ENCODE measurements around the gene TXNRD1.

TXNRD1 gene

GRCh38 chr12:104381731-104382480 is 166.3 kb downstream of the TXNRD1 start:
- Histone ChIP-seq H3K9me3 (ENCODE audit: control insufficient read depth, insufficient read depth, low read depth, low read length) (no peaks in the 10 kb centered on the region), H3K4me1 (ENCODE audit: control insufficient read depth, insufficient read depth, low read length) (no peaks in the 10 kb centered on the region), H3K27ac (ENCODE audit: extremely low read depth, low read depth, low read length) (no peak overlapping the region), H3K4me3 (ENCODE audit: low read depth, low read length) (no peak overlapping the region), H3K36me3 (ENCODE audit: control insufficient read depth in 2 of 2, insufficient read depth in 1 of 2, low read length in 2 of 2) (no peaks in the 10 kb centered on the region)
- ChIA-PET POLR2A (interaction anchor here (1.1 kb wide), 2 partner anchors 27 to 75 kb away, joined by 5 to 7 read pairs; partner anchors contain the start of gene CHST11), CTCF (interaction anchor here (0.6 to 3.9 kb wide), 81 partner anchors 9 to 1951 kb away, joined by 3 to 40 read pairs (median 4); partner anchors contain the start of gene CHST11)
- TF ChIP-seq ZSCAN30 (tag by site-specific recombination; IDR thresholded peaks at IDR 0.05) = peak; percentile 75; the same call in 1 of the 2 replicates
- TF ChIP-seq ZNF585B (tag by site-specific recombination; IDR thresholded peaks at IDR 0.05) = no peak
- TF ChIP-seq KLF1 (tag by site-specific recombination; IDR thresholded peaks at IDR 0.05) = no peak
- no peak for TF ChIP-seq BCL6B (tag by site-specific recombination; IDR thresholded peaks at IDR 0.05)
- peak; percentile 80 for TF ChIP-seq ZNF660 (tag by site-specific recombination; IDR thresholded peaks at IDR 0.05)
- peak; percentile 39; the same call in 1 of the 2 replicates for TF ChIP-seq ZBTB17 (tag by site-specific recombination; IDR thresholded peaks at IDR 0.05)
- no peak for TF ChIP-seq ZNF221 (tag by site-specific recombination; IDR thresholded peaks at IDR 0.05; ENCODE audit: borderline replicate concordance)
- no peak for TF ChIP-seq ZEB2 (tag by site-specific recombination; IDR thresholded peaks at IDR 0.05)
- TF ChIP-seq ZNF341 (tag by site-specific recombination; IDR thresholded peaks at IDR 0.05; ENCODE audit: low read depth) = peak; percentile 94
- TF ChIP-seq ZNF354C (tag by site-specific recombination; IDR thresholded peaks at IDR 0.05; ENCODE audit: borderline replicate concordance, low read depth) = no peak
- TF ChIP-seq OSR2 (tag by site-specific recombination; IDR thresholded peaks at IDR 0.05) = no peak
- peak; percentile 32; the same call in 1 of the 2 replicates for TF ChIP-seq ZNF335 (tag by site-specific recombination; conservative IDR thresholded peaks at IDR 0.05)
- TF ChIP-seq GLIS1 (tag by site-specific recombination; IDR thresholded peaks at IDR 0.05) = peak; percentile 62
- TF ChIP-seq TSHZ1 (tag by site-specific recombination; IDR thresholded peaks at IDR 0.05; ENCODE audit: borderline replicate concordance) = no peak
- TF ChIP-seq ZNF561 (tag by site-specific recombination; IDR thresholded peaks at IDR 0.05; ENCODE audit: borderline replicate concordance) = no peak
- TF ChIP-seq ZNF398 (tag by site-specific recombination; IDR thresholded peaks at IDR 0.05) = no peak
- TF ChIP-seq ZNF510 (tag by site-specific recombination; IDR thresholded peaks at IDR 0.05; ENCODE audit: insufficient replicate concordance) = no peak
- peak; percentile 65 for TF ChIP-seq RBAK (tag by site-specific recombination; IDR thresholded peaks at IDR 0.05)
- no peak for TF ChIP-seq ZNF16 (tag by site-specific recombination; IDR thresholded peaks at IDR 0.05; ENCODE audit: low read depth)
- TF ChIP-seq ZNF2 (tag by site-specific recombination; IDR thresholded peaks at IDR 0.05) = 0 out of 2 replicates have a peak, but pooled peaks have one; percentile 42
- TF ChIP-seq ZFP37 (tag by site-specific recombination; IDR thresholded peaks at IDR 0.05) = 0 out of 2 replicates have a peak, but pooled peaks have one; percentile 41
- no peak for TF ChIP-seq ZNF416 (tag by site-specific recombination; IDR thresholded peaks at IDR 0.05)
- peak; percentile 67 for TF ChIP-seq EGR2 (tag by site-specific recombination; IDR thresholded peaks at IDR 0.05; ENCODE audit: low read depth)
- 0 out of 2 replicates have a peak, but pooled peaks have one; percentile 26 for TF ChIP-seq ZNF600 (tag by site-specific recombination; IDR thresholded peaks at IDR 0.05)
- TF ChIP-seq ZNF184 (tag by site-specific recombination; IDR thresholded peaks at IDR 0.05) = no peak
- no peak for TF ChIP-seq ZBTB49 (tag by site-specific recombination; IDR thresholded peaks at IDR 0.05; ENCODE audit: low read depth)
- TF ChIP-seq ZNF555 (tag by site-specific recombination; conservative IDR thresholded peaks at IDR 0.05) = no peak
